PFSK-1 (cell line): ENCODE data around the gene COL18A1.

Experiments
- POLR2AphosphoS5 ChIP-seq: IDR thresholded peaks from 2 replicates; pipeline ENCODE4 v1.6.1; 2012; ENCODE audit warnings: low read depth, mild to moderate bottlenecking, control low read depth, low read length, moderate library complexity
- SIN3A ChIP-seq: IDR thresholded peaks from 2 replicates; pipeline ENCODE4 v1.6.1; 2012; ENCODE audit warnings: mild to moderate bottlenecking, low read length, moderate library complexity, borderline replicate concordance; ENCODE audit not compliant: insufficient read depth
- TAF1 ChIP-seq: IDR thresholded peaks from 2 replicates; pipeline ENCODE4 v1.6.1; 2012; ENCODE audit warnings: low read length, control low read depth, borderline replicate concordance; ENCODE audit not compliant: insufficient read depth
- TF ChIP-seq, protein P1 (sequence below), 2 experiments: IDR thresholded peaks; 2 replicates each; pipeline versions ENCODE4 v1.6.1 to v1.8.0; 2011 to 2012; ENCODE audit warnings: low read depth in 2 of 2, low read length in 2 of 2, control low read depth in 1 of 2, inconsistent platforms in 1 of 2, mild to moderate bottlenecking in 1 of 2, moderate library complexity in 1 of 2; ENCODE audit not compliant: insufficient read depth in 1 of 2

DNA sequence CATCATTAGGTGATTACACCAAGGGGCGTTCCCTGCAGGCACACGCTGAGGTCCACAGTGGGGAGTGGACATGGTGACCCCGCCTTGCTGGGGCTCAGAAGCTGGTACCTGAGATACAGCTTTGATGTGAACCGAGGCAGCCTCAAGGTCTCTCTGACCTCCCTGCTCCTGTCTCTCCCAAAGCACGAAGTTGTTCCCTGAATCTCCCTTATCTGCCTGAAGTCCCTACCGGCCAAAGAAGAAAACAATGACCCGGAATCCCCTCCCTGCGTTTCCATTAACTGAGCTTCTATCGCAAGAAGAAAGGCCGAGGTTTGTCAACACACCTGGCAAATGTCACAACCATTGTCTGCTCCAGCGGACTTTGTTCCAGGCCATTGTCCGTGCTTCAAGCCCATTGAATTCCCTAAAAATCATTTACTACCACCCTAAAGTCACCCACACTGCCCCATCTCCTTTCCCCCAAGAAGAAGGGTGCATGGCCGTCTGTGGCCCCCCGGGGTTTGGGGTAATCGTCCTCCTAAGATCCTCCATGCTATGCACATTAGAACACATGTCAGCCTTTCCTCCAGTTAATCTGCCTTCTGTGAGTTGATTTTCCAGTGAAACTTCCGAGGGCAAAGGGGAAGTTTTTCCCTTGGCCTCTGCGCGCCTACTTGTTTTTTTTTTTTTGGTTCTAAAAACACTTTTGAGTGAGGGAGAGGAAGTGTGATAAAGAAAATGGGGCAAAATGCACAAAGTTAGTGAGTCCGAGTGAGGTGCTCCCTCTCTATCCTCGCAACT lies 48.1 kb upstream of the COL18A1 start:
- TF ChIP-seq POLR2AphosphoS5 = no peak
- TF ChIP-seq SIN3A = no peak
- no peak for TF ChIP-seq TAF1
- TF ChIP-seq, protein P1, sequence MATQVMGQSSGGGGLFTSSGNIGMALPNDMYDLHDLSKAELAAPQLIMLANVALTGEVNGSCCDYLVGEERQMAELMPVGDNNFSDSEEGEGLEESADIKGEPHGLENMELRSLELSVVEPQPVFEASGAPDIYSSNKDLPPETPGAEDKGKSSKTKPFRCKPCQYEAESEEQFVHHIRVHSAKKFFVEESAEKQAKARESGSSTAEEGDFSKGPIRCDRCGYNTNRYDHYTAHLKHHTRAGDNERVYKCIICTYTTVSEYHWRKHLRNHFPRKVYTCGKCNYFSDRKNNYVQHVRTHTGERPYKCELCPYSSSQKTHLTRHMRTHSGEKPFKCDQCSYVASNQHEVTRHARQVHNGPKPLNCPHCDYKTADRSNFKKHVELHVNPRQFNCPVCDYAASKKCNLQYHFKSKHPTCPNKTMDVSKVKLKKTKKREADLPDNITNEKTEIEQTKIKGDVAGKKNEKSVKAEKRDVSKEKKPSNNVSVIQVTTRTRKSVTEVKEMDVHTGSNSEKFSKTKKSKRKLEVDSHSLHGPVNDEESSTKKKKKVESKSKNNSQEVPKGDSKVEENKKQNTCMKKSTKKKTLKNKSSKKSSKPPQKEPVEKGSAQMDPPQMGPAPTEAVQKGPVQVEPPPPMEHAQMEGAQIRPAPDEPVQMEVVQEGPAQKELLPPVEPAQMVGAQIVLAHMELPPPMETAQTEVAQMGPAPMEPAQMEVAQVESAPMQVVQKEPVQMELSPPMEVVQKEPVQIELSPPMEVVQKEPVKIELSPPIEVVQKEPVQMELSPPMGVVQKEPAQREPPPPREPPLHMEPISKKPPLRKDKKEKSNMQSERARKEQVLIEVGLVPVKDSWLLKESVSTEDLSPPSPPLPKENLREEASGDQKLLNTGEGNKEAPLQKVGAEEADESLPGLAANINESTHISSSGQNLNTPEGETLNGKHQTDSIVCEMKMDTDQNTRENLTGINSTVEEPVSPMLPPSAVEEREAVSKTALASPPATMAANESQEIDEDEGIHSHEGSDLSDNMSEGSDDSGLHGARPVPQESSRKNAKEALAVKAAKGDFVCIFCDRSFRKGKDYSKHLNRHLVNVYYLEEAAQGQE (IDR thresholded peaks at IDR 0.05; ENCODE audit: insufficient read depth in 1 of 2, low read depth in 2 of 2, low read length in 2 of 2) = no peak
